Measurements from ENCODE around the gene APOBEC3C. TPM values are rescaled to one million over a fixed set of nuclear protein-coding genes. Genes with fewer than 3 reads are reported as not detected.
"Not testable (repeated sequence)": the region's sequence is repeated elsewhere in the genome, so short reads cannot be mapped to it uniquely, and the experiment has no call there.

APOBEC3C gene
- total RNA-seq, 1 donor = 9.2 TPM

- no peaks in the 10 kb centered on the region for H3K27me3 ChIP-seq (ENCODE audit: insufficient read depth, low read length)
- no peaks in the 10 kb centered on the region for H3K9me3 ChIP-seq (ENCODE audit: low read depth, low read length)
- no peak overlapping the region for H3K4me3 ChIP-seq (ENCODE audit: low read length)
- peaks cover 40% of the 10 kb centered on the region for H3K4me1 ChIP-seq (ENCODE audit: insufficient read depth, low read length)
Observed at GRCh38 chr22:38974826-38975175, 39.3 kb upstream of the APOBEC3C start.

GRCh38 chr22:38977289-38977688, 36.8 kb upstream of the APOBEC3C start:
- H3K4me1 ChIP-seq (ENCODE audit: insufficient read depth, low read length) = peaks cover 32% of the 10 kb centered on the region
- H3K27me3 ChIP-seq (ENCODE audit: insufficient read depth, low read length); H3K4me3 ChIP-seq (ENCODE audit: low read length); H3K9me3 ChIP-seq (ENCODE audit: low read depth, low read length): not testable (repeated sequence)

- H3K4me1 ChIP-seq (ENCODE audit: insufficient read depth, low read length) = peaks cover 41% of the 10 kb centered on the region
- not testable (repeated sequence) for H3K27me3 ChIP-seq (ENCODE audit: insufficient read depth, low read length); H3K9me3 ChIP-seq (ENCODE audit: low read depth, low read length); H3K4me3 ChIP-seq (ENCODE audit: low read length)
Observed at GRCh38 chr22:38980587-38980986, 33.5 kb upstream of the APOBEC3C start.

- H3K4me1 ChIP-seq (ENCODE audit: insufficient read depth, low read length) = peaks cover 41% of the 10 kb centered on the region
- H3K27me3 ChIP-seq (ENCODE audit: insufficient read depth, low read length) = no peaks in the 10 kb centered on the region
- no peaks in the 10 kb centered on the region for H3K9me3 ChIP-seq (ENCODE audit: low read depth, low read length)
- peak overlapping the region; percentile 33 for H3K4me3 ChIP-seq (ENCODE audit: low read length)
Observed at GRCh38 chr22:38981005-38981991, 32.8 kb upstream of the APOBEC3C start.

- Histone ChIP-seq H3K27me3 (ENCODE audit: insufficient read depth, low read length) (no peaks in the 10 kb centered on the region), H3K4me3 (ENCODE audit: low read length) (peak within 1 kb of the TSS; percentile 33), H3K4me1 (ENCODE audit: insufficient read depth, low read length) (peaks cover 41% of the 10 kb centered on the region), H3K9me3 (ENCODE audit: low read depth, low read length) (no peaks in the 10 kb centered on the region)
Observed at GRCh38 chr22:38981992-38982927, 31.8 kb upstream of the APOBEC3C start, which contains the start of gene APOBEC3B. TSS of gene APOBEC3B (plus strand) at chr22:38982347. CDS start at chr22:38982454, 107 bp downstream.

GRCh38 chr22:38984224-38984623, 29.8 kb upstream of the APOBEC3C start:
- Histone ChIP-seq H3K4me1 (ENCODE audit: insufficient read depth, low read length) (peaks cover 45% of the 10 kb centered on the region), H3K4me3 (ENCODE audit: low read length) (no peak overlapping the region), H3K9me3 (ENCODE audit: low read depth, low read length) (no peaks in the 10 kb centered on the region), H3K27me3 (ENCODE audit: insufficient read depth, low read length) (no peaks in the 10 kb centered on the region)

- not testable (repeated sequence) for H3K4me3 ChIP-seq (ENCODE audit: low read length); H3K9me3 ChIP-seq (ENCODE audit: low read depth, low read length); H3K27me3 ChIP-seq (ENCODE audit: insufficient read depth, low read length)
- H3K4me1 ChIP-seq (ENCODE audit: insufficient read depth, low read length) = peaks cover 53% of the 10 kb centered on the region
Observed at GRCh38 chr22:38984784-38985757, 29.0 kb upstream of the APOBEC3C start.

- Histone ChIP-seq H3K4me3 (ENCODE audit: low read length) (no peak overlapping the region), H3K9me3 (ENCODE audit: low read depth, low read length) (no peaks in the 10 kb centered on the region), H3K4me1 (ENCODE audit: insufficient read depth, low read length) (peaks cover 44% of the 10 kb centered on the region), H3K27me3 (ENCODE audit: insufficient read depth, low read length) (no peaks in the 10 kb centered on the region)
Observed at GRCh38 chr22:38986629-38987028, 27.4 kb upstream of the APOBEC3C start.

GRCh38 chr22:38987171-38987895, 26.7 kb upstream of the APOBEC3C start:
- H3K4me1 ChIP-seq (ENCODE audit: insufficient read depth, low read length) = peaks cover 37% of the 10 kb centered on the region
- H3K4me3 ChIP-seq (ENCODE audit: low read length) = no peak overlapping the region
- no peaks in the 10 kb centered on the region for H3K9me3 ChIP-seq (ENCODE audit: low read depth, low read length)
- H3K27me3 ChIP-seq (ENCODE audit: insufficient read depth, low read length) = no peaks in the 10 kb centered on the region

GRCh38 chr22:38989466-38989865, 24.6 kb upstream of the APOBEC3C start:
- Histone ChIP-seq H3K4me1 (ENCODE audit: insufficient read depth, low read length) (peaks cover 22% of the 10 kb centered on the region), H3K9me3 (ENCODE audit: low read depth, low read length) (no peaks in the 10 kb centered on the region), H3K4me3 (ENCODE audit: low read length) (no peak overlapping the region), H3K27me3 (ENCODE audit: insufficient read depth, low read length) (no peaks in the 10 kb centered on the region)

GRCh38 chr22:38992871-38993371, 21.1 kb upstream of the APOBEC3C start:
- not testable (repeated sequence) for H3K9me3 ChIP-seq (ENCODE audit: low read depth, low read length); H3K27me3 ChIP-seq (ENCODE audit: insufficient read depth, low read length); H3K4me3 ChIP-seq (ENCODE audit: low read length)
- peaks cover 13% of the 10 kb centered on the region for H3K4me1 ChIP-seq (ENCODE audit: insufficient read depth, low read length)

GRCh38 chr22:38996105-38996504, 18.0 kb upstream of the APOBEC3C start:
- Histone ChIP-seq H3K4me1 (ENCODE audit: insufficient read depth, low read length) (no peaks in the 10 kb centered on the region), H3K9me3 (ENCODE audit: low read depth, low read length) (no peaks in the 10 kb centered on the region), H3K27me3 (ENCODE audit: insufficient read depth, low read length) (no peaks in the 10 kb centered on the region), H3K4me3 (ENCODE audit: low read length) (no peak overlapping the region)

GRCh38 chr22:38997518-38997917, 16.5 kb upstream of the APOBEC3C start:
- Histone ChIP-seq H3K27me3 (ENCODE audit: insufficient read depth, low read length) (no peaks in the 10 kb centered on the region), H3K4me3 (ENCODE audit: low read length) (no peak overlapping the region), H3K9me3 (ENCODE audit: low read depth, low read length) (no peaks in the 10 kb centered on the region), H3K4me1 (ENCODE audit: insufficient read depth, low read length) (peaks cover 3% of the 10 kb centered on the region)

Data from mononuclear cell (primary cell).